Mucosa of descending colon (tissue), 3 donors: Measurements from ENCODE around the gene THADA. TPM values are rescaled to one million over a fixed set of nuclear protein-coding genes. Genes with fewer than 3 reads are reported as not detected.
A peak's percentile ranks its signal among the peaks of the same experiment; 100 is the strongest.

ENCODE experiments used
- ATAC-seq: fragments of 200-7000 bp; cut with Tn5 transposase; one replicate; pipeline ENCODE4 v1.9.1; 2020; ENCODE audit warnings: mild to moderate bottlenecking, moderate library complexity
- DNase-seq, 3 donors: peaks; one replicate each; pipeline ENCODE4 v3.0.0-alpha.2; 2020
- H3K36me3 ChIP-seq: fragments of 200-600 bp; one replicate; pipeline ENCODE4 v1.8.0; 2021; ENCODE audit warnings: low read depth, mild to moderate bottlenecking
- H3K4me1 ChIP-seq: fragments of 200-600 bp; one replicate; pipeline ENCODE4 v1.8.0; 2021; ENCODE audit warnings: low read depth, mild to moderate bottlenecking
- H3K4me3 ChIP-seq: fragments of 200-600 bp; one replicate; pipeline ENCODE4 v1.8.0; 2021; ENCODE audit warnings: mild to moderate bottlenecking
- H3K9me3 ChIP-seq: fragments of 200-600 bp; one replicate; pipeline ENCODE4 v1.8.0; 2021; ENCODE audit warnings: mild to moderate bottlenecking
- CTCF ChIP-seq: fragments of 200-600 bp; IDR thresholded peaks from one replicate; pipeline ENCODE4 v1.8.0; 2022; ENCODE audit warnings: antibody characterized with exemption, mild to moderate bottlenecking
- intact Hi-C, 2 donors: fragments of 100-400 bp; cut with DNase I in 1 of 2; cut with micrococcal nuclease in 1 of 2; formaldehyde crosslinking; loops; one replicate each; pipeline versions ENCODE4 v1.11.0 to v1.11.1; 2022; cut with DNase I, micrococcal nuclease
- total RNA-seq, 3 donors: library from RNA; stranded (reverse); fragmentation: NEBNext Ultra II Directional in 2 of 3; extraction: Animal tissue kit (Norgen Biotek cat#: 25700) in 2 of 3; gene quantifications; one replicate each; pipeline versions ENCODE4 v1.2.1 to v1.2.4, GENCODE V29; 2021 to 2023
- donor health status: DM: no; HTN: no; CAD: no; lungs with moderate emphysema.
- donor health status: DM: no; HTN: no; CAD: no.
- donor health status: DM: no; HTN: yes; CAD: no.

THADA gene
- total RNA-seq, 3 donors from 2014 or later, result 20.1 to 26.7 (median 25.3) TPM

- no peak overlapping the region for H3K4me3 ChIP-seq
- no peak for TF ChIP-seq CTCF
- no peaks in the 10 kb centered on the region for H3K9me3 ChIP-seq
- intact Hi-C loops, result no loop called here
- H3K4me1 ChIP-seq, result peaks cover 27% of the 10 kb centered on the region
- no peak for DNase-seq
- ATAC-seq, result peak; percentile 35
- no peaks in the 10 kb centered on the region for H3K36me3 ChIP-seq
Measured at GRCh38 chr2:43348908-43349661, 246.8 kb downstream of the THADA start.

- Histone ChIP-seq H3K4me3 (no peak overlapping the region), H3K36me3 (no peaks in the 10 kb centered on the region), H3K9me3 (no peaks in the 10 kb centered on the region), H3K4me1 (peaks cover 37% of the 10 kb centered on the region)
- TF ChIP-seq CTCF, result no peak
- ATAC-seq (no peak), DNase-seq (no peak)
- intact Hi-C loops, result no loop called here
Measured at GRCh38 chr2:43347746-43348145, 248.1 kb downstream of the THADA start.

GRCh38 chr2:43346602-43347567 is 249.0 kb downstream of the THADA start:
- Histone ChIP-seq H3K4me3 (no peak overlapping the region), H3K9me3 (no peaks in the 10 kb centered on the region), H3K4me1 (peaks cover 38% of the 10 kb centered on the region), H3K36me3 (no peaks in the 10 kb centered on the region)
- DNase-seq (no peak), ATAC-seq (no peak)
- intact Hi-C loops, result no loop called here
- no peak for TF ChIP-seq CTCF

GRCh38 chr2:43345872-43346271 is 250.0 kb downstream of the THADA start:
- Histone ChIP-seq H3K4me1 (peaks cover 38% of the 10 kb centered on the region), H3K36me3 (no peaks in the 10 kb centered on the region), H3K9me3 (no peaks in the 10 kb centered on the region), H3K4me3 (no peak overlapping the region)
- TF ChIP-seq CTCF, result no peak
- intact Hi-C loops, result no loop called here
- ATAC-seq (no peak), DNase-seq (no peak)

GRCh38 chr2:43345391-43345813 is 250.4 kb downstream of the THADA start:
- H3K36me3 ChIP-seq, result no peaks in the 10 kb centered on the region
- H3K4me3 ChIP-seq, result no peak overlapping the region
- ATAC-seq (no peak), DNase-seq (no peak)
- H3K9me3 ChIP-seq, result no peaks in the 10 kb centered on the region
- TF ChIP-seq CTCF, result no peak
- intact Hi-C loops, result no loop called here
- H3K4me1 ChIP-seq, result peaks cover 36% of the 10 kb centered on the region
